ENCODE measurements around the gene TDP1.

DNA sequence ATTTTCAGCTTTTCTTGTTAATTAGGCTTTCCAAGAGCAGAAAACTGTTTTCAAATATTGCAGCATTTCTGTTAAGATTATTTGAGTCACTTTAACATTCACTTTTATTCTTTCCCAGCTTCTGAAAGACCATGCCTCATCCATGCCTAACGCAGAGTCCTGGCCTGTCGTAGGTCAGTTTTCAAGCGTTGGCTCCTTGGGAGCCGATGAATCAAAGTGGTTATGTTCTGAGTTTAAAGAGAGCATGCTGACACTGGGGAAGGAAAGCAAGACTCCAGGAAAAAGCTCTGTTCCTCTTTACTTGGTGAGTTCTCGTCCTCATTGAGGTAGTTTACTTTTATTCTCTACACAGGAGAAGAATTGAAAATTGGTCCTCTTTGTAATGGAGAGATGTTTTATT, 33.1 kb downstream of the TDP1 start:
- no peak for TF ChIP-seq FUBP1 (CRISPR knock-in tag; IDR thresholded peaks at IDR 0.05; ENCODE audit: borderline replicate concordance)
- TF ChIP-seq ZNF737 (CRISPR knock-in tag; IDR thresholded peaks at IDR 0.05; ENCODE audit: borderline replicate concordance) = no peak
- no peak for TF ChIP-seq TFE3 (CRISPR knock-in tag; IDR thresholded peaks at IDR 0.05)
- TF ChIP-seq CTCF (CRISPR knock-in tag; IDR thresholded peaks at IDR 0.05) = no peak
- TF ChIP-seq JUNB (CRISPR knock-in tag; IDR thresholded peaks at IDR 0.05; ENCODE audit: borderline replicate concordance) = no peak
- TF ChIP-seq PHB2 (IDR thresholded peaks at IDR 0.05; ENCODE audit: partially characterized antibody) = no peak
- TF ChIP-seq JUND (CRISPR knock-in tag; IDR thresholded peaks at IDR 0.05) = no peak
- no peak for TF ChIP-seq SAP130 (CRISPR knock-in tag; IDR thresholded peaks at IDR 0.05; ENCODE audit: low read depth)
- TF ChIP-seq PATZ1 (CRISPR knock-in tag; IDR thresholded peaks at IDR 0.05) = no peak
- no peak for TF ChIP-seq CEBPB (IDR thresholded peaks at IDR 0.05; ENCODE audit: borderline replicate concordance, low read depth, low read length)

Data from HepG2 (cell line).